IPS DF 6.9 (cell line): ENCODE results near the gene UQCRQ.

ENCODE experiments used
- DNase-seq: peaks from one replicate; pipeline ENCODE4 v3.0.0-alpha.2; 2013; ENCODE audit warnings: low read depth, low spot score
- H3K27ac ChIP-seq: one replicate; pipeline ENCODE4 v1.5.1; 2013; ENCODE audit warnings: low read length, control low read depth
- H3K27me3 ChIP-seq: 2 replicates; pipeline ENCODE4 v1.6.1; 2013; ENCODE audit warnings: mild to moderate bottlenecking, low read length; ENCODE audit not compliant: control insufficient read depth, insufficient read depth
- H3K36me3 ChIP-seq: 2 replicates; pipeline ENCODE4 v1.6.1; 2013; ENCODE audit warnings: low read length; ENCODE audit not compliant: control insufficient read depth, insufficient read depth
- H3K4me1 ChIP-seq: 2 replicates; pipeline ENCODE4 v1.6.1; 2013; ENCODE audit warnings: low read length; ENCODE audit not compliant: control insufficient read depth, insufficient read depth
- H3K4me3 ChIP-seq: 2 replicates; pipeline ENCODE4 v1.5.1; 2013; ENCODE audit warnings: mild to moderate bottlenecking, low read length
- H3K9me3 ChIP-seq: 2 replicates; pipeline ENCODE4 v1.6.1; 2013; ENCODE audit warnings: low read length, inconsistent platforms; ENCODE audit not compliant: control insufficient read depth, insufficient read depth
- WGBS: extraction: QIAGEN DNeasy Blood & Tissue Kit; methylation state at CpG from one replicate; pipeline ENCODE4 v1.1.7; 2013; ENCODE audit warnings: mixed read lengths, missing lambda C conversion rate; ENCODE audit not compliant: insufficient read length, insufficient coverage; 5-methylcytosine and 5-hydroxymethylcytosine counted together

UQCRQ gene

DNA sequence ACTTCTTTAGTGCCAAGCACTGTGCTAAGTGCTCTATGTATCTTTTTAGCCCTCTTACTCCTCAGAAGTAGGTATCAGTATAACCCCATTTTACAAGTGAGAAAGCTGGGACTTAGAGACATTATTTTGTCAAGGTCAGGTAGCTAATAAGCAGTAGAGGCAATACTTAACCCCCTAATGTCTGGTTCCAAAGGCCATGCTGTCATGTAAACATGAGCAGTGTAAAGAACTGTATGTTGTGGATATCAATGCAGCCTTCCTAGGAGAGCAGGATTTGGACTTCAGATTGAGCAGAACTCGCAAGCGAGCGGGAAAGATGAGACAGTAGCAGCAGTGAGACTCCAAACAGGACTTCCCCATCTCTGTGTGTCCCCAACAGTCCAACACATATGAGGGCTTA lies 32.4 kb upstream of the UQCRQ start:
- no peak overlapping the region for H3K27ac ChIP-seq
- no CpG with 5 or more reads among the region's 3 CpGs for WGBS
- H3K27me3 ChIP-seq = peaks cover 7% of the 10 kb centered on the region
- H3K4me1 ChIP-seq = no peaks in the 10 kb centered on the region; the same call in 1 of the 2 replicates
- H3K4me3 ChIP-seq = no peak overlapping the region
- H3K36me3 ChIP-seq = no peaks in the 10 kb centered on the region
- no peak for DNase-seq
- no peaks in the 10 kb centered on the region for H3K9me3 ChIP-seq

DNA sequence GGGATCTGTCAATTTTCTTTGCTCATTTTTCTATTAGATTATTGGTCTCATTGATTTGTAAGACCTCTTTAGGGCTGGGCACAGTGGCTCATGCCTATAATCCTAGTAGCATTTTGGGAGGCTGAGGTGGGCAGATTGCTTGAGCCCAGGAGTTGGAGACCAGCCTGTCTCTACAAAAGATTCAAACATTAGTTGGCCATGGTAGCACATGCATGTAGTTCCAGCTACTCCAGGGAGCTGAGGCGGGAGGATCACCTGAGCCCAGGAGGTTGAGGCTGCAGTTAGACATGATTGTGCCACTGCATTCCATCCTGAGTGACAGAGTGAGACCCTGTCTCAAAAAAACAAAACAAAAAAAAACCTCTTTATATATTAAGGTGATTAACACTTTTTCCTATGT lies 29.6 kb upstream of the UQCRQ start:
- H3K27me3 ChIP-seq = no peaks in the 10 kb centered on the region; the same call in 1 of the 2 replicates
- no peaks in the 10 kb centered on the region for H3K36me3 ChIP-seq
- no peak overlapping the region for H3K27ac ChIP-seq
- no peak overlapping the region for H3K4me3 ChIP-seq
- no CpG with 5 or more reads among the region's 1 CpG for WGBS
- no peak for DNase-seq
- H3K4me1 ChIP-seq = no peaks in the 10 kb centered on the region
- H3K9me3 ChIP-seq = no peaks in the 10 kb centered on the region

DNA sequence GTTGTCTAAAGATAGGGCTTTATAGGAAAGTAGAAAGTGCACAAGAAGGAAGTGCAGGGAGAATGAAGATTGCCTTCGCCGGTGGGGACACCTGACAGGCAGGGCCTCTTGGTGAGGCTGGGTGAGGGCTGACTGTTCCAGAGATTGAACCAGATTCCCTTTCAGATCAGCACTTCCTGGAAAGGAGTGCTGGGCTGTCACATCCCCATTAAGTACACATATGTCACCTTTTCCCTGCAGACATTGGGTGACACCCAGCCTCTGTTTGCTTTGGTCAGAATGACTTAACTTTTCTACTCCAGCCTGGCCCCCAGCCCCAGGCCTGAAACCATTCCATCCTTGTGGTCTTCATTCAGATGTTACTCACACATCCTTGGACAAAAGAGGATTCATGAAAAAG lies 28.6 kb upstream of the UQCRQ start:
- no peaks in the 10 kb centered on the region for H3K36me3 ChIP-seq
- no peaks in the 10 kb centered on the region for H3K4me1 ChIP-seq
- no peak overlapping the region for H3K27ac ChIP-seq
- H3K4me3 ChIP-seq = no peak overlapping the region
- H3K9me3 ChIP-seq = no peaks in the 10 kb centered on the region
- WGBS = no CpG with 5 or more reads among the region's 2 CpGs
- no peak for DNase-seq
- H3K27me3 ChIP-seq = no peaks in the 10 kb centered on the region

DNA sequence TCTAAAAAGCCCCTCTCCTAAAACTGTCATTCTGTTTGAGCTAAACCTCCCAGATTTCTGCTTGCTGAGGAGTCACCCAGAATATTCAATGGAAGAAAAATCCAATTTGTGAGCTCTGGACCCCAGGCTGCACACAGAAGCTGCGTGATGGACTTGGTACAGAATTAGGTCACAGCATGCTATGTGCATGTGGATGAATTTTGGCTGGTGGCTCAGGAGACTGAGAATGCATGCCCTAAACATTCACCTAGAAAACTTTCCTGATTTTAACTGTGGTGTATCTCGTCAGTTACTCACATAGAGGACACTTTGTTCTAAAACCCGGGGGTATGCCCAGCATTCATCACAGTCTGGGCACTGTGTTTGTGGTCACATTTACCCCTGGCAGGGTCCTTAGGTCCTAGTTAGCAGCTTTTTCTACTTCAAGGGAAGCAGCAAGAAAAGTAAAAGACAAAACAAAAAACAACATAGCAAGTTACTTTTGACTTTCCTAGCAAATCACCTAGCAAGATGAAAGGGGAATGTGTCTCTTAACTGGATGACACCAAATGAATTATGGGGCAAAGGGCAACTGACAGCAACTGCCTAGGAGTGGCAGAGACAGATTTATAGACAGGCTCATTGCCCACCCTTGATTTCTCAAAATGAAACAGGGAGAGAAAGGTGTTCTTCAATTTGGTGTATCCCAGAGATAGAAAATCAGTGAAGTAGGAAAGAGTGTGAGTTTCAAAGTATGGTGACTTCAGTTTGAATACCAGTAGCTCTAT lies 27.7 kb upstream of the UQCRQ start:
- DNase-seq = no peak
- H3K9me3 ChIP-seq = no peaks in the 10 kb centered on the region
- H3K27me3 ChIP-seq = no peaks in the 10 kb centered on the region
- no peak overlapping the region for H3K4me3 ChIP-seq
- H3K27ac ChIP-seq = no peak overlapping the region
- WGBS = no CpG with 5 or more reads among the region's 3 CpGs
- H3K36me3 ChIP-seq = no peaks in the 10 kb centered on the region
- H3K4me1 ChIP-seq = no peaks in the 10 kb centered on the region

DNA sequence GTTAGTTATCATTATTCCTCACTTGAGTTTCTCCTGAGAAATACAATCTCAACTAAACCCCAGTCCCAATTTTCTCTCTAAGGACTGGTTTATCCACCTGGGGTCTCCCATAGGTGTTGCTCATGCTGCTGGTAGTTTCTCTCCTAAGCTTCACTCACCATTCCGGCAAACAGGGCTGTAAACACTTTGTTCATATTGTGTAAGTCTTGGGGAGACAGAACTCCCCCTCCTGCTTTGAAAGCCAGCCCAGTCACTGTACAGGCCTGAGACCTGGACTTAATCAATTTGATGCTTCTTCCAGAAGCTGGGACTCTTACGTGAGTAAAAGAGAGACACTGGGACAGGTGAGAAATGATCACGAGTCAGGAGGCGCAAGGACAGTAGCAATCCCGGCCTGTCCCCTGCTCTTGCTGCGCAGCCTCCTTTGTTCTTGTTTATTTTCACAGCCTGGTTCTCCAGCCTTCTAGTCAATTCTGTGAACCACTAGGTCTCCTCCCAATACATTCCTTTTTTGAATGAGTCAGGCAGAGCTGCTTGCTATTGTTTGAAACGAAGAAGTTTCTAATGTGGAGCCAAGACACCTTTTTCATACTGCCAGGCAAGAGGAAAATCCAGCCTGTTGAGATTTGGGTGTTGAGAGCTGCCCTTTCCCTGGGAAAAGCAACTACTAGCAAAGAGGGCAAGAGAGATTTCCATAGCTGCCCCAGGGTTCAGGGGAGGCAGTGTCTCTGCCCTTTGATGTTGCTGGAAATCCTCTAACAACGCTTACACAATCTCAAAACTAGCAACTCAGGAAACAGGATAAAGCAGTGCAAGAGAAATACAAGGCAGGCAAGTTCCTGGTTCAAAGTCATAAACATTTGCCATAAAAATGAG lies 26.8 kb upstream of the UQCRQ start:
- Histone ChIP-seq H3K9me3 (no peaks in the 10 kb centered on the region), H3K27ac (no peak overlapping the region), H3K36me3 (no peaks in the 10 kb centered on the region), H3K4me3 (no peak overlapping the region), H3K27me3 (no peaks in the 10 kb centered on the region), H3K4me1 (no peaks in the 10 kb centered on the region)
- no CpG with 5 or more reads among the region's 8 CpGs for WGBS
- DNase-seq = no peak

DNA sequence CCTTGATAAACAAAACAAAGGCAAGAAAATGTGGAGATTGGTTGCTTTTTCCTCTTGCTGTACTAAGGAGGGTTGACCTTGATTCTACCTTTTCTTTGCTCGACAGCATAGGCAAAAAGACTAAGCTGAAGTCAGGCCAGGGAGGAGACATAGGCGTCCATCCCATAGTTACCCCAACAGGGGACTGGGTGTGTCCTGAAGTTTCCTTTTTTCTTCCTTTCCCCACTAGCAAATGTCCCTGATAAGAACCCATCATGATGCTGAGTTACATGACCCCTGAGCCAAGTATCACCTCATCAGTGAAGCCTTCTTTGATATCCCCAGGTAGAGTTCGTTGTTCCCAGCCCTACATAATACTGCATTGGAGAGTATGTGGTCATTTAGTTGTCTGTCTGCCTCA lies 26.1 kb upstream of the UQCRQ start:
- no peaks in the 10 kb centered on the region for H3K36me3 ChIP-seq
- no peak overlapping the region for H3K27ac ChIP-seq
- no peaks in the 10 kb centered on the region for H3K9me3 ChIP-seq
- no peaks in the 10 kb centered on the region for H3K27me3 ChIP-seq
- no CpG with 5 or more reads among the region's 3 CpGs for WGBS
- DNase-seq = no peak
- H3K4me1 ChIP-seq = no peaks in the 10 kb centered on the region
- H3K4me3 ChIP-seq = no peak overlapping the region

DNA sequence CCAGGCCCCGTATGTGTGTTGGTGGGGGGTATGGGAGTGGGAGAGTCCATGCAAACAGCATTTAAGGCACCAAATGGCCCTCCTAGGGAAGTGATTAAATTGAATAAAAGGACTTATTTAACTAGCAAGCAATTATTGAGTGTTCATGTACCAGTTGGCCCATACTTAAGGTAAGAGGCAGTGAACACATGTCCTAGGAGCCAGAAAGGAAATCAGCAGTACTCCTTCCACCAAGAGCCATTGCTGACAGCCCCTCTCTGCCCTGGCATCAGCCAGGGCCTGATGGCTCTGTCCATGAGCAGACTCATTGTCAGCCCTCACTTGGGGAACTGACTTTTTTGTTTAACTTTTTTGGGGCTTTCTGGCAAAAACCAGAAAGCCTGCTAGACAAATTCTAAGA lies 25.5 kb upstream of the UQCRQ start:
- DNase-seq = no peak
- Histone ChIP-seq H3K4me3 (no peak overlapping the region), H3K36me3 (no peaks in the 10 kb centered on the region), H3K9me3 (no peaks in the 10 kb centered on the region), H3K4me1 (no peaks in the 10 kb centered on the region), H3K27me3 (no peaks in the 10 kb centered on the region), H3K27ac (no peak overlapping the region)
- WGBS = no CpG with 5 or more reads among the region's 1 CpG

DNA sequence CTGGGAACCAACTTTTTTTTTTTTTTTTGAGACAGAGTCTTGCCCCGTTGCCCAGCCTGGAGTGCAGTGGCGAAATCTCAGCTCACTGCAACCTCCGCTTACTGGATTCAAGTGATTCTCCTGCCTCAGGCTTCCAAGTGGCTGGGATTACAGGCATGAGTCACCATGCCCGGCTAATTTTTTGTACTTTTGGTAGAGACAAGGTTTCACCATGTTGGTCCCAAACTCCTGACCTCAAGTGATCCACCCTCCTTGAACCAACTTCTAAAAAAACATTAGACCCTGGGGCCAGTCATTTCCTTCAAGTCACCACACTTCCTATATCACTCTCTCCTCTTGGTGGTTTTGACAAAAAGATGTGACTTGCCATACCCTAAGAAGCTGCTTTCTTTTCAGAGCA lies 25.1 kb upstream of the UQCRQ start:
- H3K27me3 ChIP-seq = no peaks in the 10 kb centered on the region
- DNase-seq = no peak
- H3K4me1 ChIP-seq = no peaks in the 10 kb centered on the region
- no peak overlapping the region for H3K27ac ChIP-seq
- no CpG with 5 or more reads among the region's 4 CpGs for WGBS
- no peak overlapping the region for H3K4me3 ChIP-seq
- no peaks in the 10 kb centered on the region for H3K9me3 ChIP-seq
- no peaks in the 10 kb centered on the region for H3K36me3 ChIP-seq

DNA sequence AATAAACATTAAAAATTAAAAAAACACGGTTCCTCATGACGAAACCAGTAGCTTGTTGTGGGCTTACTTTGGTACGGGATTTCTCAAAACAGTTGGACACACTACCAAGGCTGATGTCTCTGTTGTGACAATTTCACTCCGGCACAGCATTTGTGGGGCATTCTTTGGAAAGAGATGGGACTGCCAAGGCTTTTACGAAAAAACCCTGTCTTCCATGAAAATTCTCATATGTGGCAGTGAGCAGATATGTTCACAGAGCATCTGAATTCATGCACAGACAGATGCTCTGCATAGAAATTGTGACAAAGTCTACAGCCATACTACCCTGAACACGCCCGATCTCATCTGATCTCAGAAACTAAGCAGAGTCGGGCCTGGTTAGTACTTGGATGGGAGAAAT lies 18.2 kb upstream of the UQCRQ start:
- H3K27me3 ChIP-seq = no peaks in the 10 kb centered on the region
- no CpG with 5 or more reads among the region's 8 CpGs for WGBS
- no peak for DNase-seq
- no peaks in the 10 kb centered on the region for H3K9me3 ChIP-seq
- H3K27ac ChIP-seq = no peak overlapping the region
- H3K4me3 ChIP-seq = no peak overlapping the region
- H3K4me1 ChIP-seq = no peaks in the 10 kb centered on the region
- H3K36me3 ChIP-seq = no peaks in the 10 kb centered on the region

DNA sequence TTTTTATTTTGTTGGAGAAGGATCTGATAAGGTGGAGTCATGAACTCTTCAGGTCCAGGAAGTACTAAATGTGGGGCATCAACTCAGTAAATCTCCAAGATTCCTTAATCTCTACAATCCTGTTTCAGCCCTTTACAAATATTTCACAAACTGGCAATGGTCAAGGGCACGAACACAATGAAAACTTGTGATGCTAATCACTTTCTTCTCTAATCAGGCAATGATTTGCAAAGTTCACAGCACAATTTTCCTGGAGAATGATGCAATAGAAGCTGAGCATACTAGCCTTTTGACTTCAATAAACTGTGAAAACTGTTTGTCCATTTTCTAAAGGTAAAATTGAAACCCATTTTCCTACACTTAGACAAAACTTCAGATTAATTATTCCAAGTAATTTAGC lies 17.1 kb upstream of the UQCRQ start:
- Histone ChIP-seq H3K4me1 (no peaks in the 10 kb centered on the region), H3K36me3 (no peaks in the 10 kb centered on the region), H3K9me3 (no peaks in the 10 kb centered on the region), H3K4me3 (no peak overlapping the region), H3K27me3 (no peaks in the 10 kb centered on the region), H3K27ac (no peak overlapping the region)
- WGBS = no CpG with 5 or more reads among the region's 1 CpG
- DNase-seq = no peak
